Right lobe of liver (tissue), 4 donors: ENCODE measurements around the gene KIRREL3.

Experiments used
- POLR2A ChIP-seq: fragments of 450-650 bp; IDR thresholded peaks from one replicate; pipeline ENCODE4 v1.6.1; 2017; ENCODE audit warnings: antibody characterized with exemption, mild to moderate bottlenecking
- TF ChIP-seq, protein P1 (sequence below), 4 donors: fragments of 200-600 bp in 3 of 4; fragments of 450-650 bp in 1 of 4; IDR thresholded peaks; one replicate each; pipeline versions ENCODE4 v1.5.1 to v1.8.0; 2016 to 2022; ENCODE audit warnings: antibody characterized with exemption in 4 of 4, mild to moderate bottlenecking in 2 of 4
- donor health status: DM: no; HTN: no; CAD: no.
- donor health status: DM: no; HTN: no; CAD: no.
- donor health status: DM: no; HTN: yes; CAD: no.

DNA sequence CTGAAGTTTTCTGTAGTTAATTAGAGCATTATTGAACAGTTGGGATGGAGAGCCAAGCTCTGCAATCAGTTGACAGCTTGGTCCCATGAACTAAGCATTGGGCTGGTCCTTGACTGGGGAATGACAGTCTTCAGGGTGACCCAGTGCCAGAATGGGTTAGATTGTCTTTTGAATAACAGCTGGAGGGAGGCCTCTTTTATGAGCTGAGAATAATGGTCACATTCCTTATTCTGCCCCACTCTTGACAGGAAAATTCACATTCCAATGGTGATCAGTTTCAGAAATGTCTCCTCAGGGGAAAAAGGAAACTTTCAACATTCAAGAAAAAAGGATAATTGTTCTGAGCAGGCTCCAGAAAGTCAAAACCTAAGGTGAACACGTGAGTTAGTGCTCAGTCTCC lies 113.9 kb downstream of the KIRREL3 start:
- TF ChIP-seq, protein P1, sequence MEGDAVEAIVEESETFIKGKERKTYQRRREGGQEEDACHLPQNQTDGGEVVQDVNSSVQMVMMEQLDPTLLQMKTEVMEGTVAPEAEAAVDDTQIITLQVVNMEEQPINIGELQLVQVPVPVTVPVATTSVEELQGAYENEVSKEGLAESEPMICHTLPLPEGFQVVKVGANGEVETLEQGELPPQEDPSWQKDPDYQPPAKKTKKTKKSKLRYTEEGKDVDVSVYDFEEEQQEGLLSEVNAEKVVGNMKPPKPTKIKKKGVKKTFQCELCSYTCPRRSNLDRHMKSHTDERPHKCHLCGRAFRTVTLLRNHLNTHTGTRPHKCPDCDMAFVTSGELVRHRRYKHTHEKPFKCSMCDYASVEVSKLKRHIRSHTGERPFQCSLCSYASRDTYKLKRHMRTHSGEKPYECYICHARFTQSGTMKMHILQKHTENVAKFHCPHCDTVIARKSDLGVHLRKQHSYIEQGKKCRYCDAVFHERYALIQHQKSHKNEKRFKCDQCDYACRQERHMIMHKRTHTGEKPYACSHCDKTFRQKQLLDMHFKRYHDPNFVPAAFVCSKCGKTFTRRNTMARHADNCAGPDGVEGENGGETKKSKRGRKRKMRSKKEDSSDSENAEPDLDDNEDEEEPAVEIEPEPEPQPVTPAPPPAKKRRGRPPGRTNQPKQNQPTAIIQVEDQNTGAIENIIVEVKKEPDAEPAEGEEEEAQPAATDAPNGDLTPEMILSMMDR (IDR thresholded peaks at IDR 0.05) = no peak
- TF ChIP-seq POLR2A = no peak
